Astrocyte (in vitro differentiated cells and primary cell): Measurements from ENCODE around the gene BST1. TPM values are rescaled to one million over a fixed set of nuclear protein-coding genes. Genes with fewer than 3 reads are reported as not detected.
A peak's percentile ranks its signal among the peaks of the same experiment; 100 is the strongest.

Source experiments
- DNase-seq: peaks from one replicate; pipeline ENCODE4 v3.0.0-alpha.2; 2010; ENCODE audit warnings: low read depth
- FAIRE-seq: peaks from 2 replicates; lab custom pipeline; 2011; peaks lifted over from hg19 to GRCh38; lab: Jason Lieb, UNC
- H2AFZ ChIP-seq: 2 replicates; pipeline ENCODE4 v1.6.0; 2012; ENCODE audit warnings: low read depth, low read length, inconsistent platforms
- H3K27ac ChIP-seq: 2 replicates; pipeline ENCODE4 v1.5.1; 2011; ENCODE audit warnings: low read depth, low read length, inconsistent platforms
- H3K27me3 ChIP-seq: 2 replicates; pipeline ENCODE4 v1.6.0; 2011; ENCODE audit warnings: low read length, inconsistent platforms; ENCODE audit not compliant: insufficient read depth
- H3K36me3 ChIP-seq: 2 replicates; pipeline ENCODE4 v1.5.1; 2011; ENCODE audit warnings: low read length, inconsistent platforms; ENCODE audit not compliant: insufficient read depth
- H3K4me1 ChIP-seq: 2 replicates; pipeline ENCODE4 v1.5.1; 2011; ENCODE audit warnings: low read length, inconsistent platforms; ENCODE audit not compliant: insufficient read depth
- H3K4me2 ChIP-seq: 2 replicates; pipeline ENCODE4 v1.6.0; 2012; ENCODE audit warnings: low read length, inconsistent platforms
- H3K4me3 ChIP-seq: 2 replicates; pipeline ENCODE4 v1.5.1; 2011; ENCODE audit warnings: low read depth, mild to moderate bottlenecking, low read length, inconsistent platforms; ENCODE audit not compliant: insufficient read depth
- H3K79me2 ChIP-seq: 2 replicates; pipeline ENCODE4 v1.6.0; 2012; ENCODE audit warnings: mild to moderate bottlenecking, low read length, inconsistent platforms; ENCODE audit not compliant: insufficient read depth
- H3K9ac ChIP-seq: 2 replicates; pipeline ENCODE4 v1.6.0; 2012; ENCODE audit warnings: mild to moderate bottlenecking, low read length, inconsistent platforms
- H3K9me3 ChIP-seq: 2 replicates; pipeline ENCODE4 v1.5.1; 2012; ENCODE audit warnings: low read depth, mild to moderate bottlenecking, low read length, inconsistent platforms; ENCODE audit not compliant: insufficient read depth
- H4K20me1 ChIP-seq: 2 replicates; pipeline ENCODE4 v1.6.0; 2012; ENCODE audit warnings: low read length, inconsistent platforms; ENCODE audit not compliant: insufficient read depth
- H3K27ac Mint-ChIP-seq: one replicate; pipeline ENCODE4 v1.8.0; 2021; ENCODE audit warnings: mild to moderate bottlenecking, mixed read lengths; ENCODE audit not compliant: unreplicated experiment
- H3K27me3 Mint-ChIP-seq: one replicate; pipeline ENCODE4 v1.8.0; 2021; ENCODE audit warnings: low read depth, mixed read lengths; ENCODE audit not compliant: unreplicated experiment
- H3K36me3 Mint-ChIP-seq: one replicate; pipeline ENCODE4 v1.8.0; 2021; ENCODE audit warnings: low read depth, mixed read lengths; ENCODE audit not compliant: unreplicated experiment
- H3K4me1 Mint-ChIP-seq: one replicate; pipeline ENCODE4 v1.8.0; 2021; ENCODE audit warnings: low read depth, mixed read lengths; ENCODE audit not compliant: unreplicated experiment
- H3K4me3 Mint-ChIP-seq: one replicate; pipeline ENCODE4 v1.8.0; 2021; ENCODE audit warnings: mild to moderate bottlenecking, moderate library complexity, mixed read lengths; ENCODE audit not compliant: unreplicated experiment
- H3K9me3 Mint-ChIP-seq: one replicate; pipeline ENCODE4 v1.8.0; 2021; ENCODE audit warnings: mild to moderate bottlenecking, mixed read lengths; ENCODE audit not compliant: unreplicated experiment
- CTCF ChIP-seq: IDR thresholded peaks from 2 replicates; pipeline ENCODE4 v1.5.1; 2011; ENCODE audit warnings: low read depth, mild to moderate bottlenecking, inconsistent platforms, low read length, moderate library complexity; ENCODE audit not compliant: insufficient read depth
- EZH2 ChIP-seq: IDR thresholded peaks from 2 replicates; pipeline ENCODE4 v1.6.1; 2012; ENCODE audit warnings: mild to moderate bottlenecking, low read length, inconsistent platforms; ENCODE audit not compliant: insufficient read depth
- total RNA-seq: library from RNA; stranded (reverse); gene quantifications from 2 replicates; pipeline ENCODE4 v1.2.1, GENCODE V29; 2021

BST1 gene
- total RNA-seq, 1 donor from 2014 or later = 24.5 TPM

- no peak overlapping the region for H3K4me2 ChIP-seq
- peaks cover 39% of the 10 kb centered on the region for H3K36me3 ChIP-seq
- no peaks in the 10 kb centered on the region for H3K9me3 ChIP-seq
- no peak overlapping the region for H2AFZ ChIP-seq
- H3K79me2 ChIP-seq = peaks cover 32% of the 10 kb centered on the region
- Mint-ChIP-seq H3K36me3 (peaks cover 14% of the 10 kb centered on the region), H3K9me3 (no peaks in the 10 kb centered on the region), H3K27ac (peak overlapping the region; percentile 96), H3K27me3 (no peaks in the 10 kb centered on the region), H3K4me3 (no peak overlapping the region), H3K4me1 (peaks cover 76% of the 10 kb centered on the region)
- H4K20me1 ChIP-seq = no peaks in the 10 kb centered on the region
- H3K4me3 ChIP-seq = no peak overlapping the region
- DNase-seq = no peak
- peak overlapping the region; percentile 82 for H3K9ac ChIP-seq
- no peaks in the 10 kb centered on the region for H3K27me3 ChIP-seq
- peaks cover 51% of the 10 kb centered on the region for H3K4me1 ChIP-seq
- no peak for FAIRE-seq
- peak overlapping the region; percentile 99 for H3K27ac ChIP-seq
- no peak for TF ChIP-seq CTCF
- TF ChIP-seq EZH2 = no peak
Measured at GRCh38 chr4:15689540-15689939, 13.3 kb upstream of the BST1 start.

- H4K20me1 ChIP-seq = no peaks in the 10 kb centered on the region
- Mint-ChIP-seq H3K4me3 (no peak overlapping the region), H3K27ac (peak overlapping the region; percentile 96), H3K27me3 (no peaks in the 10 kb centered on the region), H3K9me3 (no peaks in the 10 kb centered on the region), H3K4me1 (peaks cover 75% of the 10 kb centered on the region), H3K36me3 (peaks cover 13% of the 10 kb centered on the region)
- TF ChIP-seq EZH2 = no peak
- no peak for TF ChIP-seq CTCF
- peak; percentile 99 for FAIRE-seq
- peak; percentile 98 for DNase-seq
- H3K9ac ChIP-seq = peak overlapping the region; percentile 82
- peak overlapping the region; percentile 99 for H3K27ac ChIP-seq
- H3K4me1 ChIP-seq = peaks cover 53% of the 10 kb centered on the region
- no peaks in the 10 kb centered on the region for H3K27me3 ChIP-seq
- H3K79me2 ChIP-seq = peaks cover 25% of the 10 kb centered on the region
- H3K36me3 ChIP-seq = peaks cover 34% of the 10 kb centered on the region
- H3K4me3 ChIP-seq = no peak overlapping the region
- H3K4me2 ChIP-seq = peak overlapping the region; percentile 66
- H3K9me3 ChIP-seq = no peaks in the 10 kb centered on the region
- H2AFZ ChIP-seq = no peak overlapping the region
Measured at GRCh38 chr4:15690020-15690809, 12.7 kb upstream of the BST1 start.
